GM23338 (cell line): ENCODE data around the gene ATXN7L3. TPM values are rescaled to one million over a fixed set of nuclear protein-coding genes. Genes with fewer than 3 reads are reported as not detected.
A peak's percentile ranks its signal among the peaks of the same experiment; 100 is the strongest.

ENCODE experiments used
- ATAC-seq: fragments of 200-7000 bp; cut with Tn5 transposase; 3 replicates; pipeline ENCODE4 v1.9.1; 2020
- DNase-seq: peaks from one replicate; pipeline ENCODE4 v3.0.0-alpha.2; 2015; ENCODE audit warnings: low spot score
- H2AFZ ChIP-seq: fragments of 200-600 bp; sonication (generic); 2 replicates; pipeline ENCODE4 v1.8.0; 2016; ENCODE audit warnings: antibody characterized with exemption, mild to moderate bottlenecking, moderate library complexity
- H3F3A ChIP-seq: fragments of 200-600 bp; sonication (generic); replicated peaks from 2 replicates; pipeline ENCODE4 v1.8.0; 2017; ENCODE audit warnings: antibody characterized with exemption, mixed run types, low read depth
- H3K27ac ChIP-seq: fragments of 200-600 bp; sonication (generic); 2 replicates; pipeline ENCODE4 v1.6.1; 2016; ENCODE audit warnings: low read depth
- H3K27me3 ChIP-seq: fragments of 200-600 bp; sonication (generic); 2 replicates; pipeline ENCODE4 v1.8.0; 2016; ENCODE audit warnings: mild to moderate bottlenecking, mixed run types, moderate library complexity; ENCODE audit not compliant: insufficient read depth
- H3K36me3 ChIP-seq: fragments of 200-600 bp; sonication (generic); 2 replicates; pipeline ENCODE4 v1.8.0; 2016; ENCODE audit warnings: mild to moderate bottlenecking; ENCODE audit not compliant: insufficient read depth
- H3K4me1 ChIP-seq: fragments of 200-600 bp; sonication (generic); 2 replicates; pipeline ENCODE4 v1.8.0; 2016; ENCODE audit warnings: mild to moderate bottlenecking, moderate library complexity; ENCODE audit not compliant: insufficient read depth
- H3K4me2 ChIP-seq: fragments of 200-600 bp; sonication (generic); 2 replicates; pipeline ENCODE4 v1.7.1; 2017; ENCODE audit warnings: mixed run types
- H3K4me3 ChIP-seq: fragments of 200-600 bp; sonication (generic); 2 replicates; pipeline ENCODE4 v1.6.1; 2016; ENCODE audit warnings: mixed run types
- H3K79me2 ChIP-seq: fragments of 200-600 bp; sonication (generic); replicated peaks from 2 replicates; pipeline ENCODE4 v1.8.0; 2017; ENCODE audit warnings: mild to moderate bottlenecking; ENCODE audit not compliant: insufficient read depth
- H3K9me2 ChIP-seq: fragments of 200-600 bp; sonication (generic); 2 replicates; pipeline ENCODE4 v1.8.0; 2017; ENCODE audit not compliant: insufficient read depth
- H4K20me1 ChIP-seq: fragments of 200-600 bp; sonication (generic); replicated peaks from 2 replicates; pipeline ENCODE4 v1.8.0; 2017; ENCODE audit warnings: mild to moderate bottlenecking; ENCODE audit not compliant: insufficient read depth
- H3K27ac Mint-ChIP-seq: 2 replicates; pipeline ENCODE4 v1.8.0; 2020; ENCODE audit warnings: inconsistent platforms, mild to moderate bottlenecking, moderate library complexity, mixed read lengths
- H3K27me3 Mint-ChIP-seq: 3 replicates; pipeline ENCODE4 v1.8.0; 2022; ENCODE audit warnings: low read depth, mild to moderate bottlenecking, moderate library complexity, mixed read lengths, inconsistent platforms; ENCODE audit not compliant: insufficient read depth, poor library complexity
- H3K36me3 Mint-ChIP-seq: 3 replicates; pipeline ENCODE4 v1.8.0; 2021; ENCODE audit warnings: low read depth, mild to moderate bottlenecking, inconsistent platforms, moderate library complexity, mixed read lengths
- H3K4me1 Mint-ChIP-seq: 3 replicates; pipeline ENCODE4 v1.8.0; 2020; ENCODE audit warnings: mild to moderate bottlenecking, inconsistent platforms, mixed read lengths
- H3K4me3 Mint-ChIP-seq: 3 replicates; pipeline ENCODE4 v1.8.0; 2021; ENCODE audit warnings: moderate library complexity, mild to moderate bottlenecking, inconsistent platforms, mixed read lengths
- H3K9me3 Mint-ChIP-seq: 3 replicates; pipeline ENCODE4 v1.8.0; 2020; ENCODE audit warnings: moderate library complexity, mild to moderate bottlenecking, inconsistent platforms, mixed read lengths
- CREB1 ChIP-seq: fragments of 250-450 bp; sonication (Bioruptor Pico); IDR thresholded peaks from 2 replicates; pipeline ENCODE4 v1.5.0; 2020; ENCODE audit warnings: low read depth, mild to moderate bottlenecking, moderate library complexity
- CTCF ChIP-seq, 2 experiments: fragments of 200-600 bp in 1 of 2; sonication (generic) in 1 of 2; conservative IDR thresholded peaks; 2 replicates each; pipeline versions ENCODE4 v1.5.1 to v1.6.1; 2016 to 2017; ENCODE audit warnings: antibody characterized with exemption in 2 of 2, low read depth in 2 of 2, mild to moderate bottlenecking in 2 of 2, moderate library complexity in 1 of 2
- ETS1 ChIP-seq: IDR thresholded peaks from 2 replicates; pipeline ENCODE4 v1.6.1; 2016; ENCODE audit warnings: antibody characterized with exemption
- EZH2 ChIP-seq: fragments of 200-600 bp; sonication (generic); IDR thresholded peaks from one replicate; pipeline ENCODE4 v1.8.0; 2017; ENCODE audit warnings: antibody characterized with exemption, mild to moderate bottlenecking, low read depth; ENCODE audit not compliant: unreplicated experiment
- JUNB ChIP-seq: IDR thresholded peaks from one replicate; pipeline ENCODE4 v1.6.1; 2016; ENCODE audit warnings: antibody characterized with exemption; ENCODE audit not compliant: unreplicated experiment
- NANOG ChIP-seq: IDR thresholded peaks from 2 replicates; pipeline ENCODE4 v1.6.1; 2016; ENCODE audit warnings: antibody characterized with exemption, borderline replicate concordance
- POLR2AphosphoS5 ChIP-seq: IDR thresholded peaks from 2 replicates; pipeline ENCODE4 v1.6.1; 2016; ENCODE audit warnings: antibody characterized with exemption, low read depth
- REST ChIP-seq: IDR thresholded peaks from one replicate; pipeline ENCODE4 v1.6.1; 2018; ENCODE audit warnings: antibody characterized with exemption; ENCODE audit not compliant: unreplicated experiment
- ZNF114 ChIP-seq: fragments of 250-450 bp; sonication (Bioruptor Pico); IDR thresholded peaks from 2 replicates; pipeline ENCODE4 v1.5.0; 2020; ENCODE audit warnings: mild to moderate bottlenecking, moderate library complexity
- ZNF331 ChIP-seq: fragments of 250-450 bp; sonication (Bioruptor Pico); IDR thresholded peaks from 2 replicates; pipeline ENCODE4 v1.5.0; 2020; ENCODE audit warnings: low read depth, mild to moderate bottlenecking, moderate library complexity
- ZNF462 ChIP-seq: fragments of 250-450 bp; sonication (Bioruptor Pico); IDR thresholded peaks from 2 replicates; pipeline ENCODE4 v1.5.0; 2020; ENCODE audit warnings: mild to moderate bottlenecking, moderate library complexity
- polyA plus RNA-seq: library from polyadenylated mRNA; unstranded; fragments of >200 nt; fragmentation: Nextera tagmentation; extraction: Ambion mirVana; gene quantifications from 2 replicates; pipeline ENCODE4 v1.2.1, GENCODE V29; 2016
- total RNA-seq: library from RNA; depleted of rRNA; stranded (reverse); fragments of >200 nt; shearing (Covaris generic); gene quantifications from 2 replicates; pipeline ENCODE4 v1.2.3, GENCODE V29; 2014

The ATXN7L3 gene
- total and polyA plus RNA-seq, 2 experiments from 2014 or later = 20.6 to 95.0 TPM

- peaks cover 15% of the 10 kb centered on the region for H4K20me1 ChIP-seq
- H3K79me2 ChIP-seq = no peaks in the 10 kb centered on the region
- H3K4me1 ChIP-seq = peaks cover 11% of the 10 kb centered on the region
- Mint-ChIP-seq H3K27ac (peak overlapping the region; percentile 92; the same call in 1 of the 2 replicates), H3K36me3 (peaks cover 86% of the 10 kb centered on the region), H3K4me3 (no peak overlapping the region), H3K27me3 (peaks cover 27% of the 10 kb centered on the region), H3K9me3 (no peaks in the 10 kb centered on the region), H3K4me1 (peaks cover 30% of the 10 kb centered on the region)
- ATAC-seq (peak; percentile 91), DNase-seq (peak; percentile 94)
- no peak overlapping the region for H2AFZ ChIP-seq
- no peaks in the 10 kb centered on the region for H3K9me2 ChIP-seq
- H3K27ac ChIP-seq = peak overlapping the region; percentile 55; the same call in 1 of the 2 replicates
- TF ChIP-seq NANOG = no peak
- no peak for TF ChIP-seq REST
- peak; percentile 60 for TF ChIP-seq POLR2AphosphoS5
- TF ChIP-seq EZH2 = no peak
- no peak for TF ChIP-seq ZNF462 (CRISPR knock-in tag)
- TF ChIP-seq ZNF331 (CRISPR knock-in tag) = no peak
- TF ChIP-seq CTCF (conservative IDR thresholded peaks at IDR 0.05; ENCODE audit: low read depth in 2 of 2) = peak; percentile 78 to 97
- TF ChIP-seq JUNB = no peak
- peak; percentile 48 for TF ChIP-seq CREB1 (CRISPR knock-in tag)
- no peak for TF ChIP-seq ETS1
- TF ChIP-seq ZNF114 (CRISPR knock-in tag) = no peak
- H3K36me3 ChIP-seq = peaks cover 31% of the 10 kb centered on the region
- no peaks in the 10 kb centered on the region for H3K27me3 ChIP-seq
- H3K4me2 ChIP-seq = peak overlapping the region; percentile 67; the same call in 1 of the 2 replicates
- H3K4me3 ChIP-seq = no peak overlapping the region; the same call in 1 of the 2 replicates
- H3F3A ChIP-seq = peaks cover 29% of the 10 kb centered on the region; the same call in 1 of the 2 replicates
Observed at GRCh38 chr17:44210342-44211192, 10.9 kb upstream of the ATXN7L3 start.
